Purkinje cell (primary cell): ENCODE data around the gene PLOD1. TPM values are rescaled to one million over a fixed set of nuclear protein-coding genes. Genes with fewer than 3 reads are reported as not detected.

ENCODE experiments used
- polyA plus RNA-seq: library from polyadenylated mRNA; unstranded; fragments of >200 nt; fragmentation: Nextera tagmentation; gene quantifications from 2 replicates; pipeline ENCODE4 v1.2.1, GENCODE V29; 2014

Gene PLOD1
- polyA plus RNA-seq, result 12.0 and 21.7 TPM in 2 replicates

DNA sequence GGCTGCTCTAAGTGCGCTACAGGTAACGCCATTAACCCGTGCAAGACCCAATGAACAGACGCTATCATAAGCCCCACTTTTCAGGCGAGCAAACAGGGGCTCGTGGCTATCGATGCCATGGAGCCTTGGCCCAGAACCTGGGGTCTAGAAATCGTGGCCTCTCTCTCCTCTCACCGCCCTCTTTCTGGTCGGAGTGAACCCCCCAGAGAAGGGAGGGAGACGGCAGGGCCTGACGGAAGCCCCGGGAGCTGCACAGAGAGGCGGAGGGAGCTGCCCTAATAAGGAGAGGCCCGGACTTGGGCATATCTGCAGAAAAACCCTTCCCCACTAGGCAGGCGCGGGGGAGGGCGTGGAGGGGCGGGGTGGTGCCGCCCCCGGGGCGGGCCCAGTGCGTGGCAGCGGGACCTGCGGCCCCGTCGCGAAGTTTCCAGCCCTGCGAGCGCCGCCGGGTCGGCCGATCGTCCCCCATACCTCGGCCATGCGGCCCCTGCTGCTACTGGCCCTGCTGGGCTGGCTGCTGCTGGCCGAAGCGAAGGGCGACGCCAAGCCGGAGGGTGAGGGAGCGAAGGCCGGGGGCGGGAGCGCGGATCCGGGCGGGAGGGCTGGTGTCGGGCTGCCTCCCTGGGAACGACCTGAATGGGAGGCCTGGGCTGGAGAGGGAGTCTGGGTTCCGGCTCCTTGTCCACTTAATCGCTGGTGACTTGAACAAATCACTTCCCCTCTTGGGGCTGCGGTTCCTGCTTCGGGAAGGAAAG, at the start of gene PLOD1:
TSS of gene PLOD1 (plus strand) at position 416 of the 755 bp plus-strand sequence. CDS start at position 479, 63 bp downstream.

DNA sequence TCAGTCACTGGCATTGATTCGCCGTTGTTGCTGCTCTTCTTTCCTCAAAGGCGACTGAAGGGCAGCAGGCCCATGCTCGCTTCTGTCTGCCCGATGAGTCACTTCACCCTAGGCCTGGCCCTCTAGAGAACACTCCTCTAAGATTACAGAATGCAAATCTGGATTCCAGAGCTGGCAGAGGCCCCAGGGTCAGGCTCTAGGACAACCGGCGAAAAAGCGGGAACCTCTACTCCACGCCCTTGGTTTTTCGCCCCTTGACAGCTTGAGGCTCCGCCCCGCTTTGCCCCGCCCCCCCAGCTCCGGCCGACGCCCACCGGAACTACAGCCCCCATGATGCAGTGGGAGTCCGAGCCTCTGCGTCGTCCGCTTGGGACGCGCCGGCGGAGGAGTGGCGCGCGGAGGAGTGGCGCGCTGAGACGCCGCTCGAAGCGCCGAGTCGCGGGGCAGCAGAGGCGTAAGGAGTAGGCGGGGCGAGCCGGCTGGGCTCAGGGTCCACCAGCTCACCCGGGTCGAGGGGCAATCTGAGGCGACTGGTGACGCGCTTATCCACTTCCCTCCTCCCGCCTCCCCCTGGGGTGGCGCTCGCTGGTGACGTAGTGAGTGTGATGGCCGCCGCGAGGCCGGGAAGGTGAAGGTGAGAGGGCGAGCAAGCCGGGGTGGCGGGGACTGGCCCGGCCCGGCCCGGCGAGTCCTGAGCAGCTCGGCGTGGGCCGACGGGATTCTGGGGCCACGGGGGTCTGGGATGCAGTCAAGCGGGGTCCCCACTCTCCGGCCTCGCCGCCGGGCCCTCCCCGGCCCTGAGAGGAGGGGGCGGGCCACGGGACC, 45.5 kb downstream of the PLOD1 start, which contains the start of gene MFN2:
TSS of gene MFN2 (plus strand) at position 594 of the 825 bp plus-strand sequence. CDS start 8,725 bp downstream, outside the sequence.

Other genes with a start within 250 kb of the PLOD1 start
- gene DRAXIN, start 243.0 kb upstream of the PLOD1 start, polyA plus RNA-seq, result not detected in 2 replicates
- gene AGTRAP, start 198.6 kb upstream of the PLOD1 start, polyA plus RNA-seq, result 1.8 and 1.9 TPM in 2 replicates
- gene C1orf167, start 172.5 kb upstream of the PLOD1 start, polyA plus RNA-seq, result not detected in 2 replicates
- 0.34 and 0.98 TPM in 2 replicates for gene MTHFR, start 128.8 kb upstream of the PLOD1 start, polyA plus RNA-seq
- gene CLCN6, start 128.5 kb upstream of the PLOD1 start, polyA plus RNA-seq, result 10.5 and 11.9 TPM in 2 replicates
- 1.8 TPM in 1 of 2 replicates, not detected in the other for gene NPPA, start 86.9 kb upstream of the PLOD1 start, polyA plus RNA-seq
- gene NPPB, start 75.8 kb upstream of the PLOD1 start, polyA plus RNA-seq, result 1.8 TPM in 1 of 2 replicates, not detected in the other
- gene KIAA2013, start 8.3 kb upstream of the PLOD1 start, polyA plus RNA-seq, result 2.0 and 7.0 TPM in 2 replicates
- 16.6 and 16.8 TPM in 2 replicates for gene MFN2, start 45.7 kb downstream of the PLOD1 start, polyA plus RNA-seq
- gene MIIP, start 84.8 kb downstream of the PLOD1 start, polyA plus RNA-seq, result 1.2 and 2.5 TPM in 2 replicates
- gene TNFRSF8, start 128.6 kb downstream of the PLOD1 start, polyA plus RNA-seq, result not detected in 2 replicates
- gene TNFRSF1B, start 232.3 kb downstream of the PLOD1 start, polyA plus RNA-seq, result not detected in 2 replicates